Transverse colon (tissue), 4 donors: Measurements from ENCODE around the gene RBAK.
"Not testable (repeated sequence)": the region's sequence is repeated elsewhere in the genome, so short reads cannot be mapped to it uniquely, and the experiment has no call there.

Experiments used
- CTCF ChIP-seq, 5 experiments: fragments of 200-600 bp in 3 of 5; fragments of 450-650 bp in 2 of 5; sonication (generic) in 3 of 5; IDR thresholded peaks; 1 replicate in 2 of 5; 2 replicates in 3 of 5; pipeline ENCODE4 v1.5.1; 2016 to 2017; ENCODE audit warnings: antibody characterized with exemption in 5 of 5, inconsistent platforms in 3 of 5, mild to moderate bottlenecking in 2 of 5, moderate library complexity in 1 of 5
- EP300 ChIP-seq: sonication (generic); formaldehyde crosslinking; IDR thresholded peaks from one replicate; pipeline ENCODE4 v1.6.1; 2017; ENCODE audit warnings: antibody characterized with exemption, low read depth
- POLR2A ChIP-seq: fragments of 450-650 bp; IDR thresholded peaks from one replicate; pipeline ENCODE4 v1.6.1; 2016; ENCODE audit warnings: antibody characterized with exemption, mild to moderate bottlenecking, moderate library complexity
- POLR2AphosphoS5 ChIP-seq, 3 donors: sonication (generic); formaldehyde crosslinking; IDR thresholded peaks; one replicate each; pipeline ENCODE4 v1.6.1; 2016; ENCODE audit warnings: antibody characterized with exemption in 3 of 3

GRCh38 chr7:5027796-5028410 is 17.8 kb upstream of the RBAK start:
- TF ChIP-seq POLR2AphosphoS5 (IDR thresholded peaks at IDR 0.05); CTCF (IDR thresholded peaks at IDR 0.05); POLR2A; EP300: not testable (repeated sequence)
